GM21825 (cell line): Measurements from ENCODE around the gene PIK3CG.
A peak's percentile ranks its signal among the peaks of the same experiment; 100 is the strongest.

Source experiments
- ATAC-seq: cut with Tn5 transposase; IDR thresholded peaks from one replicate; pipeline ENCODE4 v1.9.1; 2021; ENCODE audit warnings: mild to moderate bottlenecking, moderate library complexity; ENCODE audit not compliant: unreplicated experiment

PIK3CG gene

GRCh38 chr7:106858618-106859532 is 6.2 kb upstream of the PIK3CG start:
- no peak for ATAC-seq

- ATAC-seq, result no peak
Observed at GRCh38 chr7:106862317-106863089, 2.6 kb upstream of the PIK3CG start.

GRCh38 chr7:106863274-106863997 is 1.6 kb upstream of the PIK3CG start:
- no peak for ATAC-seq

GRCh38 chr7:106864298-106865081 is 592 bp upstream of the PIK3CG start:
- peak; percentile 35 for ATAC-seq

GRCh38 chr7:106866298-106867281 is 1.5 kb downstream of the PIK3CG start:
- peak; percentile 33 for ATAC-seq

GRCh38 chr7:106867641-106868351 is 2.7 kb downstream of the PIK3CG start:
- ATAC-seq, result no peak

GRCh38 chr7:106868364-106868763 is 3.3 kb downstream of the PIK3CG start:
- ATAC-seq, result no peak

- ATAC-seq, result no peak
Observed at GRCh38 chr7:106869954-106870353, 4.9 kb downstream of the PIK3CG start.

- ATAC-seq, result no peak
Observed at GRCh38 chr7:106870528-106870927, 5.4 kb downstream of the PIK3CG start.

- peak; percentile 89 for ATAC-seq
Observed at GRCh38 chr7:106870983-106871410, 5.9 kb downstream of the PIK3CG start.

- no peak for ATAC-seq
Observed at GRCh38 chr7:106871793-106872571, 6.9 kb downstream of the PIK3CG start.

GRCh38 chr7:106872763-106873162 is 7.7 kb downstream of the PIK3CG start:
- no peak for ATAC-seq

GRCh38 chr7:106874076-106874475 is 9.0 kb downstream of the PIK3CG start:
- ATAC-seq, result no peak

GRCh38 chr7:106875508-106875907 is 10.4 kb downstream of the PIK3CG start:
- no peak for ATAC-seq

- no peak for ATAC-seq
Observed at GRCh38 chr7:106878748-106879439, 13.8 kb downstream of the PIK3CG start.

GRCh38 chr7:106881984-106882383 is 16.9 kb downstream of the PIK3CG start:
- no peak for ATAC-seq

- no peak for ATAC-seq
Observed at GRCh38 chr7:106883456-106884026, 18.5 kb downstream of the PIK3CG start.
